Measurements from ENCODE around the gene FBN2.
"Not testable (repeated sequence)": the region's sequence is repeated elsewhere in the genome, so short reads cannot be mapped to it uniquely, and the experiment has no call there.

Gene FBN2

DNA sequence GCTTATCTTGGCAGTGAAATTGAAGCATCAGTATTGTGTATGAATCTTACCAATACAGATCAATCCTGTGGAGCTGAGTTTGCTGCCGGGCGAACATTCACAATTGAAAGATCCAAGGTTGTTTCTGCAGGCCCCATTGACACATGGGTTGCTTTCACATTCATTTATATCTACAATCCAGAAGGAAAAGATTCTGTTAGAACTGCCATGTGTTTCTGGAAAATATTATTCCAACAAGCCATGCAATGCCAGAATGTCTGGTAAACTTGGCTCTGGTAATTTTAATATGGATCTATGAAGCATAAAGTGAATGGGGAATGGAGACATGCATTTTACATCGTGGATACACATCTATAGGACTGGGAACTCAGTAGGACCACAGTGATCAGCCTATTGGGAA lies 180.8 kb downstream of the FBN2 start:
- no peak for DNase-seq (ENCODE audit: low read depth)

DNA sequence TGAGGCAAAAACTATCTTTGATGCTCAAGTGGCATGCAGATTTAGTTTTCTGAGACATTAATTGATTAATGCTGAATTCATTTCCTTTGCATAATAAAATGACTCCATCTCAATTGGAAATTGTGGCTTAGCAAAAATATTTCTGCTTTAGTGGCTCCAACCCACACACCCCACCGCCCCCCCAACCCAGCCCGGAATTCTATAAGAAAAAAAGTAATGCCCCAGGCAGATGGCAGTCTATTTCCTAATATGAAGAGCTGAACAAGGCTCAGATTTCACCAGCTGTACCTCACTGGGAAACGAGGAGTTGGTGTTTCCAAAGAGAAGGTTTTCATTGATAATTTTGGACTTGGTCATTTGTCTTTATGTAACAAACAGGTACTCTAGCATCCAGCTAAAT lies 182.1 kb downstream of the FBN2 start:
- DNase-seq (ENCODE audit: low read depth): no peak

DNA sequence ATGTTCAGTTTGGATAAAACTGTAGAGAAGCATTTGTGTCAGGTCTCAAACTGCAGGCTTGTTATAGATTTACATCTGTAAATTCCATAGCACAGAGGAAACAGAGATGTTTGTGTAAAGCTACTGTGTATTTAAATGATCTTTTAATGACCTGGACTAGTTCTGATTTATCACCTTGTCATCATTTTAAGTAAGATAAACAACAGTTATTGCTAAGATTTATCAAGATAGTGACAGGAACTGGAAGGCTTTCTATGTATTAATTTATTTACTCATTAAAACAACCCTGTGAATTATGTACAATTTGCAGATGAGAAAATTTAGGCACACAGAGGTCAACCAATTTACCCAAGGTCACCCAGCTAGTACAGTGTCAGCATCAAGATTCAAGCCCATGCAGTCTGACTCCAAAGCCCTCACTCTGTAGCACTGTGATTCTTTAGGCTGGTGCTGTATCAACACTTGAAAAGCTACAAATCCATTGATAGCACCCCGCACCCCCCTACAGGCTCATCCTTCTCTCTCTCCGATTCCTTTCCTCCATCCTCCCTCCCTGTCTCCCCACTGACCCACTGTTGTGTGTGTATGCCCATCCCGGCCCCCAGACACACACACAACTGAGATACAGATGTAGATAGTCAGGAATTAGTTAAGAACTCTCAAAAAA lies 184.5 kb downstream of the FBN2 start:
- DNase-seq (ENCODE audit: low read depth): no peak

DNA sequence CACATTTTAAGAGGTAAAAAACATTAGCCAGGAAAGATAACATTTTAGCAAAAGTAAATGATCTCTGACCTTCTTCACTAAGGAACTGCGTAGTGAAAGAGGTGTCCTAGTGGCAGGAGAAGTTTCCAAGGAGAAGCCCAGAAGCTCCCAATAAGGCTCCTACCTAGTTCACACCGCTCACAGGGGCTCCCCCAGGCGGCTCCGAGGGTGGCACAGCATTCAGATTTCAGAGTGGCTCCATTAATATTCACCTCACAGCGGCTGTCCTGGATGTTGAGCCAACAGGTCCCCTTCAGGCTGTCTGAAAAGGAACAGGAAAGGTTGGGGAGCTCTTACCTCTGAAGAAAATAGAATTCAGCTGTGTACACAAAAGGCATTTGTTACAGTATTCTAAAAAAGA lies 187.3 kb downstream of the FBN2 start:
- no peak for DNase-seq (ENCODE audit: low read depth)

DNA sequence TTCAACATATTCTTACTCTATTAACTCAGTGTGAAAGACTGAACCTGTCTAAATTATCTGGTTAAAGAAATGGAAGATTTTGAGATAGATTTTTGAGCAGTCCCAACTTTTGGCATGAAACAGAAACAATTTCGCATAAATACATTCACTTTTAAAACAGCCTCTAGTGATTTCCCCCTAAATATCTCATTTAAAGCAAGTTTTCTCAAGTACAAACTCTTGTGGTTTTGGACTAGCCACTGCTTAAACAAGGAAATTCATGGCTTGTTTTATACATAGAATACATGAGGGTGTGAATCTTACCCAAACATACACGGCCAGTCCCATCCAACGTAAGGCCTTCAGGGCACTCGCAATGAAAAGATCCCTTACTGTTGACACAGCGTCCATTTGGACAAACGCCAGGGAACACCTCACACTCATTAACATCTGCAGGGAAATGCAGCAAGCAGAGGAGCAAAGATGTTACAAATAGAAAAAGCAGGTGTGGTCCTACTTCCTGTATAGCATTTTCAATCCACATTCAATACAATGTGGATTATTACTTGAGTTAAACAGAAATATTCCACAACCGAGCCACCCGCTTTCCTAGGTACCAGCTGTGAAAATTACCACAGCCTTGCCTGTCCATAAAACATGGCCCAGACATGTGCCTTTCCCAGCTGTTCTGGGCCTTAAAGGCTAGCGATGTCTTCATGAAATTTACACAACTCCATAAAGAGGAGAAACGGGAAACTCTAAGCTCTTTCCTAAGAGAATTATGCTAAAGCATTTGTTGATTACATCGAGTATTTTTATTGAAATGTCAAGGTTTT lies 188.8 kb downstream of the FBN2 start:
- no peak for DNase-seq (ENCODE audit: low read depth)

DNA sequence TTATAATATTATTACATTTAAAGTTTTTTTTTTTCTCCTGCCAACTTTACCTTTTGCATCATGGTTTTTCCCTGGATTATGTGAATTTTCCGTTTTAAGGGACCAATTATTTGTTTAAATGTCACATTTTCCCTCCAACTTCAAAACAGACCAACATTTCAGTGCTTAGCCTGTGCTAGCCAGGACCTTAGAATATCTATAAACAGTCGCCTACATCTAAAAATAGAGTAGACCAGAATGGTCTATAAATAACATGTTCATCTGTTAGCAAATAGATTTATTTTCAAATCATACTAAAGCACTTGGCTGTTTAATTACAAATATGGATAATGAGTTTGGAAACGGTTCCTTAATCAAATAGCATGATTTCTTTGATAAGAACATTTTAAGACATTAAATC lies 192.0 kb downstream of the FBN2 start:
- no peak for DNase-seq (ENCODE audit: low read depth)

DNA sequence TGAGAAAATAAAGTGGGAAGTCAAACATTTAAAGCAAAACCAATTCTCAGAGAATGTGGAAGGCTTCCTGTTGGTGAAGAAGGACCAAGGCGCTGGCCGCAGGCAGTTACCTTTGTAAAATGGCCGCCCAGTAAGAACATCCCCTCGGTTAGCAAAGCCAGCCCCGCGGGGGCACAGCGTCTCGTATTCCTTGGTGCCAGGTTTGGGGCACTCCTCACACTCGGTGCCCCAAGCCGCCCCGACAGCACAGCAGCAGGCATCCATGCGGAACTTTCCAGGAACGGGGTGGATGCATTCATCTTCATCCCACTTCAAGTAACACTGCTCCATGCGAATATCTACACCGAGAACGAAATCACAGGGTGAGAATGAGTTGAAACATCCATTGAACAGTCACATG lies 192.8 kb downstream of the FBN2 start:
- DNase-seq (ENCODE audit: low read depth): no peak

DNA sequence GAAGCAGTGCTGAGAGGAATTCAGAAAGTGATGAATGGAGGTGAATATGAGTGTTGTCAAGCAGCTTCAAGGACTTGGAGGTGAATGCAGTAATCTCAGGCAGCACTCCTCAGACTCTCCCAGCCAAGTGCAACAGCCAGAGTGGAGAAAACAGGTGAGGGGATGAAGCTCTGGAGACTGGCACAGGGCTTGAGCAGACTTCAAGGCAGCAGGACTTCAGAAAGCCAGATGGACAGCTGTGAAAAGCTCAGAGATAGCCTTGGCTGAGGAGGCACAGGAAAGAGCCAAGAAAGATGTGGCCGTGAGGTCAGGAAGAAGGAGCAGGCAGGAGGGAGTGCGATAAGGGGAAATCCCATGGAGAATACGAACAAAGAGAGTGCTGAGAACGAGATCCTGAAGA lies 194.9 kb downstream of the FBN2 start:
- DNase-seq (ENCODE audit: low read depth): no peak

DNA sequence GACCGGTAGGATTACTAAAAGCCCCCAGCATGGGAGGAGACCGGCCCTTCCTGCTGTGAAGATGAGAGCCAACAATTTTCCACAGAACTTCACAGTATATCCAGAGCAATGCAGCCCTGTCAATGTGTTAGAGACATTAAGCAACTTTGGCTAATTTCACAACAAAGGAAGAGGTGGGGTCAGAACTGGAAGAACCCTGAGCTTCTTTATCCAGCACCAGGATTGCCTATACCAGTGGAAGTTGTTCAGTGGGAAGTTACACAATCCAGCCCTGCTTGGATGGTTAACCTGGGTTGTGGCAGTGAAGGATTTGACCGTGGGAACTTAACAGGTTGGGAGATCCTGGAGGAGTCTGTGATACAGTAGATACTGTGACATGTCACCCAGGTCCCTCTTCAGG lies 197.0 kb downstream of the FBN2 start:
- no peak for DNase-seq (ENCODE audit: low read depth)

DNA sequence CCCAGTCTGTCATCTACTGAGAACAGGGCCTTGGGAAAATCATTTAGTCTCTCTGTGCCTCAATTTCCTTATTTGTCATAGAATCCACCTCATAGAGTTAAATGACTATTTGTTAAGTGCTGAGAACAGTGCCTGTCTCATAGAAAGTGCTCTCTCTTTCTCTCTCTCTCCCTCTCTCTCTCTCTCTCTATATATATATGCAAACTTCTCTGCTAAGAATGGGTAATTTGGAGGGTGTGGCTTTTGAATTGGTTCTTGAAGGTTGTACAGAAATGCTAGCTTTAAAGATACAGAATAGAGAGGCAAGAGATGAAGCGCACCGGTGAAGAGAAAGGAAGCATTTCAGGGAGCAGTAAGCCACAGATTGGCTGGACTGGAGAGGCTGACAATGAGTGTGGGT lies 197.4 kb downstream of the FBN2 start:
- DNase-seq (ENCODE audit: low read depth): no peak

DNA sequence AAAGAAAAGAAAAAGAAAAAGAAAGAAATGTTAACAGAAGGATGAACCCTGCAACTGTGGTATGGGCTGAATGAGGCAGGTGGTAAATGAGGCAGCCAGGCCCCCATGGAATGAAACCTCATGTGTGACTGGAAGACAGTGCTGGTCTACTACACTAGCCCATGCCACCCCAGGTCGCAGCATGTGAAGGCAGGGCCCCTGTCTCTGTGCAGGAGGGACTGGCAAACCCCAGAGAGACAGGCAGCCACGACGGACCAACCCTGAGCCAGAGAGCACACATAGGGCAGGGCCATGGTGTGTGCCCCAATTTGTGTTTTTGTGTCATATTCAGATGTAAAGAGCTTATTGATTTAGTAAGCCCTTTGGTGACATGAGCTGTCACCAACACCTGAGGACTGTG lies 198.5 kb downstream of the FBN2 start:
- DNase-seq (ENCODE audit: low read depth): no peak

DNA sequence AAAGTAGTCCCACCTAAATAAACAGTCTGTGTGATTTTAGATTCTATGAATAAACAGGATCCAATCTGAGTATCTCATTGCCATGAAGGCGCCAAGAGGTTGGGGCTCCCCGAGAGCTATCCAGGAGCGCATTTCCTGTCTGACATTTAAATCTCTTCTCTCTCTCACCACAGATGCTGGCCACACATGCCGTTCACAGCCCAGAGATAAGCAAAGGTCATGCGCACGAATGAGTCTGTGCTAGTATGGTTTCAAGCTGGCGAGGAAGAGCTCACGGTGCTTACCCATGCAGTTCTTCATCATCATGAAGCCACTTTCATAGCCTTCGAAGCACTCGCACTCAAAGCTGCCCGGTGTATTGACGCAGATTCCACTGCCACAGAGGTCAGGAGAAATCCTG lies 199.4 kb downstream of the FBN2 start:
- no peak for DNase-seq (ENCODE audit: low read depth)

DNA sequence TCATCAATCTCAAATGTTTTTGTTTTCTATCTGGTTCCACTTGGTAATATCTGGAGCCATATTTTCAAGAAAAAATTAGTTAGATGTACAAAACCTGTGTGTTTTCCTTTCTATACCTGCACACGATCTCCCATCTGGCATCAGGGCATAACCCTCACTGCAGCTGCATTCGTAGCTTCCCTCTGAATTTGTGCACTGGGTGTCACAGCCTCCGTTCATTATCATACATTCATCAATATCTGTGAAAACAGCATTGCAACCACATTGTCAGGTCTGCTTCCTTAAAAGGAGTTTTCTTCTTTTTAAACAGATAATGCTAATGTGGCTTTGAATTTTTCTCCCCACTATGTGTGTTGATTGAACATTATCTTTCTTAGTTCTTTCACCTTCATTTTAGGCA lies 202.7 kb downstream of the FBN2 start:
- DNase-seq (ENCODE audit: low read depth): no peak

DNA sequence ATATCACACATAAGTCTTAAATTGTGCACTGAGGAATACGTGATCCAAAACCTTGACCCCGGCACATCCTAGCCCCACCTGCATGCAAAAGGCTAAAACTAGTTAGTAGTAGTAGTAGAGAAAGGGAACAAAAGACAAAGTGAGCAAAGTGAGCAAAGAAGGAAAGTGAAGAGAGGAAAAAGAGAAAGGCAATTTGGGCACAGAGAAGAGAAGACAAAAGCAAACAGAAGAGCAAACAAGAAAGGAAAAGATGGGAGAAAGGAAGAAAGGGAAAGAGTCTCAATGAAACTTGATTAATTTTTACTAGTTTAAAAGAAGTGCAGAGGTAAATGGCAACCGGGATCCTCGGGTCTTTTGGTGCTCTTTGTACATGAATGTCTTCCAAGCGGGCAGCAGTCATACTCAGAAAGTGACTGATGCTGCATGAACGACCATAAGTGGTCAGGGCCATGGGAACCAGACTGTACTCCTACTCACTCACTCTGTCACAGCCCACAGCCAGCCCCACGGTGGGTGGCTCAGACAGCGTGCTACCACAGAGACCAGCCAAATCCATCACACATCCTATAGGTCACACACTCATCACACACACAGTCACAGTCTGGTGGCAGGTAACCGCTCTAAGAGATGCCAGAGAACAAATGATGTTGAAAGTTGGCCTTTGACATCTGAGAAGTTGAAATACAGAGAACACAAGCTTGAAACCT lies 203.9 kb downstream of the FBN2 start:
- DNase-seq (ENCODE audit: low read depth): no peak

DNA sequence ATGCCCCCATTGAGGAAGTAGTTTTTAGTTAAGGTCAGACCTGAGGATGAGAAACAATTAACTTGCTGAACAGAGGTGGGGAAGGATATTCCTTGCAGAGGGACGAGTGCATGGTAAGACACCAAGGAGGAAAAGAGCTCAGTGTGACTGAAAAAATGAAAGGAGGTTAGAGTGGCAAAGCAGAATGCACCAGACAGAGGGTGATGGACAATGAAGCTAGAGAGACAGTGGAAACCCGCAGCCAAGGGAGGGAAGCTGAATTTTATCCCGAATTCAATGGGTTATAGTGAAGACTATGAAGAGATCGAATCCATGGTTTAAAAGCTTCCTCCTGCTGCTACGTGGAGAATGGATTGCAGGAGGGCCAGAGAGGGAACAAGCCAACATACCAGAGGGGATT lies 206.8 kb downstream of the FBN2 start:
- DNase-seq (ENCODE audit: low read depth): no peak

DNA sequence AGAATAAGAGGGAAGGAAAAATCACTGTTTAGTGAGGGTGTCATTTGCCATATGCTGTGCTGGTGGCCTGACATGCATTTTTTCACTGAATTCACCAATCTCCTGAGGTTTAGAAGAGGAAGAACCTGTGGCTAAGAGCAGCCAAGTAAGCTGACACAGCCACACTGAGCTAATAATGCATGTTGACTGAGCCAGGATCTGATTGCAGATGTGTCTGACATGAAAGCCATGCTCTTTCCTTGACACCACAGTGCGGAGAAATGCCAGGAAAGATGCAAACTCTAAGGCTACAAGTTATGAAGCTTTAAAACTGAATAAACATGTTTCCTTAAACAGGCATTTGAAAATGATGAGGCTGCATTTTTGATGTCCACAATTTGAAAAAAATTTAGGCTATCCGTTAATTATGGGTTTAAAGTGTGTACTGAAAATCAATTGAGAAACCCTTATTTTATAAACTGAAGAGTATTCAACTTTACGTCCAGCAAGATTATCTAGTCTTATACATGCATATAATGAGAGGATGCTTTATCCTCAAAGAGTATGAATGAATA lies 208.6 kb downstream of the FBN2 start:
- no peak for DNase-seq (ENCODE audit: low read depth)

DNA sequence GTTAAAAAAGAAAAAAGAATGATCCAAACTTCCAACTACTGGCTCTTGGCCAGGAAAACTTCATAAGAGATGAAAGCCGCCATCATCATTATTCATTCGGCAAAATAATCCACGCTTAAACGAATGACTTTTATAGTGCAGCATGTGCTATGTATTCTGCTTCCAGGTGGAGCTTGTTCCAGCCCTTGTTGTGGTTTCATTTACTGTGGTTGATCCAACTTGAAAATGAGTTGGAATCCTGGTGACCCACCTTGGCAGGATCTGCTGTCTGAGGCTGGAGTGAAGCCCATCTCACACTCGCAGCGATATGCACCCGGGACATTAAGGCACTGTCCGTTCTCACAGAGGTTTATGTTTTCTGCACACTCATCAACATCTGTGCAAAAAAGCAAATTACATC lies 209.6 kb downstream of the FBN2 start:
- no peak for DNase-seq (ENCODE audit: low read depth)

DNA sequence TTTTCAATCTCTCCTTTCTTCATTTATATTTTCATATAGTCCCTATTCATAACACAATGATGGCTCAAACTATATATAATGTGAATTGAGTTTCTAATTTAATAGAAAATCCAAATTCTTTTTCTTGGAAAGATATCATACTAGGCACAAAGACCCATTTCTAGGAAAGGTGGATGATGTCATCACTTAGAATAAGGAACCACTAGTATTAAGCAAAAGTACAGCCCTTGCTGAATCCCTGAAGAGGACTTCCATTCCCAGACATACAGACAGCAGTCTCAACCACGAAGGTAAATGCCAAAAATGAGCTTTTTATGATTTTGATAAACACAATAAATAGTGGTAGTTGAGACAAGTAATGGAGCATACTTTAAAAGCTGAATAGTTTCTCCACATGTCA lies 210.0 kb downstream of the FBN2 start:
- DNase-seq (ENCODE audit: low read depth): no peak

DNA sequence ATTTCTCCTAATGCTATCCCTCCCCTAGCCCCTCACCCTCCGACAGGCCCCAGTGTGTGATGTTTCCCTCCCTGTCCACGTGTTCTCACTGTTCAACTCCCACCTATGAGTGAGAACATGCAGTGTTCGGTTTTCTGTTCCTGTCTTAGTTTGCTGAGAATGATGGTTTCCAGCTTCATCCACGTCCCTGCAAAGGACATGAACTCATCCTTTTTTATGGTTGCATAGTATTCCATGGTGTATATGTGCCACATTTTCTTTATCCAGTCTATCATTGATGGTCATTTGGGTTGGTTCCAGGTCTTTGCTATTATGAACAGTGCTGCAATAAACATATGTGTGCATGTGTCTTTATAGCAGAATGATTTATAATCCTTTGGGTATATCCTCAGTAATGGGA lies 216.6 kb downstream of the FBN2 start:
- not testable (repeated sequence) for DNase-seq (ENCODE audit: low read depth)

DNA sequence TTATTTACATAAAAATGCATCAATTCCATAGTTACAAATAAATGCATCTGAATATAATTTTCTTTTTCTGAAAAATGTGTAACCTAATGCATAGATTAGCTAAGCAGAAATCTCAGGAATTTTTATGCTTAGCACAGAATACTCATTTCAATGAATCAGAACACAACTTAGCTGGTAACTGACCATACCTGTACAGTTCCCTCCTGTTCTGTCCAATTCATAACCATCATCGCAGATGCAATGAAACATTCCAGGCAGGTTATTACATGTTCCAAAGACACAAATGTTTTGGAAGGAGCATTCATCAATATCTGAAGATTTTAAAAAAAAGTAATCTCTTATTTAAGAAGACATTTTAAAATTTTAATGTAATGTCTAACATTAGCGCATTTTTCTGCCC lies 219.4 kb downstream of the FBN2 start:
- DNase-seq (ENCODE audit: low read depth): no peak

DNA sequence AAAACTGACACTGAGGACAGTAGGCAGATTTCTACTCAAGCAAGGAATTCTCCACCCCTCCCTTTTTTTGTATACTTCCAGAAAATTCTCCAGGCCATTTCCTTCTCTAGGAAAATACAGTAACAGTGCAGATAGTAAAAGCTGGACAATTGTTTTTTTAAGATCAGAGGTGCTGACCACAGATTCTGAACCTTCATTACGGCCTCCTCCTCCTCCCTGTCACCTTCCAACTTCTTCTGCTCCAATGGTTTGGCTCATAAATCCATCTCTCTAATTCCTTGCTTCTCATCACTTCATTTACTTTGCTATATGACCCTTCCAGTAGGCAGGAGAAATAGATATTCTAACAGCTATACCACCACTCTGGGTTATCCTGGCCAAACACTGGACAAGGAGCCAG lies 220.6 kb downstream of the FBN2 start:
- no peak for DNase-seq (ENCODE audit: low read depth)

DNA sequence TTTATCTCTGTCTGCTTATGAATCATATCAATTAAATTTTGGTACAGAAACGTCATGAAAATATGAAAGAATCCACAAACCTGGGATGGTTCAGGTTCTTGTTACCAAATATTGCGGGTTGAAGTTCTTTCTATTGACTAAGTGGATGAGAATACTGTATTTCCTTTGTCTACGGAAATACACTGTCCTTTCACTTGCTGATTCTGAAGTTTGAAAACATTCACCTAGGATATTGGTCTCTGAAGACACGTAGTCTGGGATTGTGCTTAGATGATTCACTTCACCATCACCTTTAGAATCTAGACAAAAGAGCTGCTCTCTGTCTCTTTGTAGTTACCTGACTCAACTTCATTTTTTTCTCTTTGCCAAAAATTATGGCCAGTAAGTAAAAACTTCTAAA lies 222.4 kb downstream of the FBN2 start:
- DNase-seq (ENCODE audit: low read depth): no peak

DNA sequence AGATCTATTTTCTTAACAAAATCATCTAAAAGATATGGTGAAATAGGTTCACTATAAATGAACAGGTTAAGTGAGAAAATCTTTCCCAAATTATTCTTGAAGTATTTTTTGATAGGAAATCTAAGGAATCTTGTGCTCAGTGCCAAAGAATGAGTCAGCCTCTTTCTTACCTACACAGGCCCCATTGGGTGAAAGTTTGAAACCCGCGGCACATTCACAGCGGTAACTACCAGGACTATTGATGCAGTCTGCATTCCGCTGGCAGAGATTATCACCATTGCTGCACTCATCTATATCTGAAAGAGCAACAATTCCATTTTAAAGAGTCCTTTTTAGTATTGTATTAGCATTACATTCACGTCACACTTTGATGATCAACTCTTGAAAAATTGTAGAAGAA lies 232.7 kb downstream of the FBN2 start:
- DNase-seq (ENCODE audit: low read depth): no peak
